GM19035 (cell line): ENCODE measurements around the gene C19orf85.
"Not testable (repeated sequence)": the region's sequence is repeated elsewhere in the genome, so short reads cannot be mapped to it uniquely, and the experiment has no call there.

Experiments used
- ATAC-seq: cut with Tn5 transposase; IDR thresholded peaks from one replicate; pipeline ENCODE4 v1.9.1; 2021; ENCODE audit not compliant: unreplicated experiment

The C19orf85 gene

DNA sequence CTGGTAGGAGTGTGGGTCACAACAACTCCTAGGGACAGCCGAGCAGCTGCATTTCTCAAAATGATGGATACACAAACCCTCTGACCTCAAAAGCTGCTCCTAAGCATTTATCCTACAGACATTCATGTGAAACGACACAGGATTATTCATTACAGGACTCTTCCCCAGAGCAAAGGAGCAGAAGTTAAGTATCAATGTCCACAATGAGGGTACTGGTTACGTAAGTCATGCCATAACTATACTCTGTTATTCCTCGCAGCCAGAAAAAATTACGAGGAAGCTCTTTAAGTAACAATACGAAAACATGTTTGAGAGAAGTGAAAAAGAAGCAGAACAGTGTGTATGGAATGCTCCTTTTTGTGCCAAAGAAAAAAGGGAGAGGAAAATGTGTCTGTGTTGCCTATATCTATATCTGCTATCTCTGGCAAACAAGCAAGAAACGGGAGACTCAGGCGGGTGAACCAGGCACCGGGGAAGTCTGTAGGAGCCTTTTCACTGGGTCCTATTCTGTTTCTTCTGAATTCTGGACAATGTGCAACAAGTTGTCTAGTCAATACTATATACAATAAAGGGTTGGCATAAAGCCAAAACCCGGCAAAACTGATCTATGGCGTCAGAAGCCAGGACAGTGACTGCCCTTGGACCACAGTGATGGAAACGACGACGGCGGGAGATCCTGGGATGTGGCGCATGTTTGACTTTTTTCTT, 4.4 kb downstream of the C19orf85 start:
- no peak for ATAC-seq

GRCh38 chr19:55459551-55459949, 5.0 kb downstream of the C19orf85 start:
- no peak for ATAC-seq

- no peak for ATAC-seq
Observed at GRCh38 chr19:55457683-55458457, 6.7 kb downstream of the C19orf85 start.

GRCh38 chr19:55456347-55456746, 8.2 kb downstream of the C19orf85 start:
- no peak for ATAC-seq

- no peak for ATAC-seq
Observed at GRCh38 chr19:55455576-55456235, 8.8 kb downstream of the C19orf85 start.

GRCh38 chr19:55454787-55455243, 9.7 kb downstream of the C19orf85 start:
- no peak for ATAC-seq

- no peak for ATAC-seq
Observed at GRCh38 chr19:55453511-55454260, 10.9 kb downstream of the C19orf85 start.

DNA sequence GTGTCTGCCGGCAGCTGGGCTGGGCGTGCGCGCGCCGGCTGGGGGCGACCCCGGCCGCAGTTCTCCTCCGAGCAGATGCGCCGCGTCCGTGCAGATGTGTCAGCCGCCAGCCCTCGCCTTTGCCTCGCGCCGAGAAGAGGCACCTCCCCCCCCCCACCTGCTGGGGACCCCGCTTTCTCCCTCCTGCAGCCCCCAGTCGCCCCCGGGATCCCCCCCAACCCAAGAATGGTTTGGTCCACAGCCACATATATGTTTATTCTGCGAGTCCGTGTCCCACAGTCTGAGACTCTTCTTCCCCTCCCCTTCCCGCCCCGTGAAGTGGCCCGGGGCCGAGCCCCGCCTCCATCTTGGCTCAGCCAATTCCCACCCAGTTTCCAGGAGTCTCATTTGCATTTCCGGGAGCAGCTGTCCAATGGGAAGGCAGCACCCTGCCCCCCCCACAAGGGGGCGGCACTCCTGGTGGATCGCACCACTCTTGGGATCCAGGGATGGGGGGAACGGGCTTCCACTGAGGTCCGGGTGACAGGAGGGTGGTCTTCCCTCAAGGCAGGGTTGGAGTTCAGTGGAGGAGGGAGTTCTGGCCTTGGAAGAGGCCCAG, 11.7 kb downstream of the C19orf85 start:
- no peak for ATAC-seq

GRCh38 chr19:55451965-55452748, 12.4 kb downstream of the C19orf85 start:
- ATAC-seq, result no peak

DNA sequence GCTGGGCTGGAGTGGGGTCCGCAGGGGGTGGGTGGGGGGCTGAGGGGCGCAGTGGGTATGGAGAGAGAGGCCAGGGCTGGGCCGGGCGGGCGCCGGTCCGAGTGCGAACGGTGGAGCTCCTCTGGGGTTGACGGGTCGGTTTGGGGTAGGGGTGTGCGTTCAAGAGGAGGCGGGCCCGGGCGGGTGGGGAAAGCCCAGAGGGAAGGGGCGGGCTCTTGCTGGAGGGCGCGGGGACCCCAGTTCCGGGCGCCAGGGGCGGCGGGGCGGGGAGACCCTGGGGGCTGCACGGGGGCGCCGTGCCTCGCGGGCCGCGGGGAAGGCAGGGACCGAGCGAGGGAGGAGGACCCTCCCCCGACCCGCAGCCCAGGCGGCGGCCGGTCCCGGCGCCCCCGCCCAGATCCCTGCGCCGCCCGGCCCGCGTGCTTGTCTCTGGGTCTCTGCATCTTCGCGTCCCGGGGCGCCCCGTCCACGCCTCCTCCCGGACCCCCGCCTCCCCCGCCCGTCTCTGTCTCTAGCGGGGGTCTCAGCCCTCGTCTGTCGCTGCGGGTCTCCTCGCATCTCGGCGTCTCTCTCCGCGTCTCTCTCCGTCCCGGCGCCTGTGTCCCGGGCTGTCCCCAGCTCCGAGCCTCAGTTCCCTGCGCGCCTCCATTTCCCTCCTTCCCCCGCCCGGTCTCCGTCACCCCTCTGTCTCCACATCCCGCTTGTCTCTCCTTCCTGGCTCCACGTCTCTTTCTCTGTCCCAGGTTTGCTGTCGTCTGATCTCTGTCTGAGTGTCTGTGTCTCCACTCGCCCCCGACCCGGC, 13.2 kb downstream of the C19orf85 start:
- no peak for ATAC-seq

DNA sequence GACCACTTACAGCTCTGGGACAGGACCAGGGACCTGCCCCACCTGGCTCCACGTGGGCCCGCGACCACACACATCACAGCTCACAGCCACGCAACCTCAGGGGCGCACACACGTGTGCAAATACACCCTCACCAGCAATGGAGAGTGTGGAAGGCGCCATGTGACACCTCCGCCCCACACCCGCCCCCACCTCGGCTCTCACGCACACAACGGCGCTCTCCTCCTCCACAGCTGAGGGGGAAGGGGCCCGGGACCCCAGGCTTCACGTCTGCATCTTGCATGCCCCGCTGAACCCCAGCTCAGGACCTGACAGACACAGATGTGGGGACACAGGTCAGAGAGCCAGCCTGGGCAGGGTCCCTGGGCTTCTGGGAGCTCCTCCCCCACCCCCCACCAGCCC, 15.1 kb downstream of the C19orf85 start:
- no peak for ATAC-seq

DNA sequence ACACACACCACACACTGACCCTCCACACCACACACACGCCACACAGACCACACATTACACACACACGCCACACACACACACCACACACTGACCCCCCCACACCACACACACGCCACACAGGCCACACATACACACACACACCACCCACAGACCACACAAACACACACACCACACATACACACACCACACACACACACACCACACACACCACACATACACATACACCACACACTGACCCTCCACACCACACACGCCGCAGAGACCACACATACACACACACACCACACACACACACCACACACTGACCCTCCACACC, 16.4 kb downstream of the C19orf85 start:
- not testable (repeated sequence) for ATAC-seq

GRCh38 chr19:55447421-55448174, 17.0 kb downstream of the C19orf85 start:
- ATAC-seq, result no peak

- ATAC-seq, result no peak
Observed at GRCh38 chr19:55446060-55446459, 18.5 kb downstream of the C19orf85 start.

GRCh38 chr19:55444646-55445045, 19.9 kb downstream of the C19orf85 start:
- no peak for ATAC-seq

GRCh38 chr19:55443824-55444480, 20.6 kb downstream of the C19orf85 start:
- ATAC-seq, result no peak

DNA sequence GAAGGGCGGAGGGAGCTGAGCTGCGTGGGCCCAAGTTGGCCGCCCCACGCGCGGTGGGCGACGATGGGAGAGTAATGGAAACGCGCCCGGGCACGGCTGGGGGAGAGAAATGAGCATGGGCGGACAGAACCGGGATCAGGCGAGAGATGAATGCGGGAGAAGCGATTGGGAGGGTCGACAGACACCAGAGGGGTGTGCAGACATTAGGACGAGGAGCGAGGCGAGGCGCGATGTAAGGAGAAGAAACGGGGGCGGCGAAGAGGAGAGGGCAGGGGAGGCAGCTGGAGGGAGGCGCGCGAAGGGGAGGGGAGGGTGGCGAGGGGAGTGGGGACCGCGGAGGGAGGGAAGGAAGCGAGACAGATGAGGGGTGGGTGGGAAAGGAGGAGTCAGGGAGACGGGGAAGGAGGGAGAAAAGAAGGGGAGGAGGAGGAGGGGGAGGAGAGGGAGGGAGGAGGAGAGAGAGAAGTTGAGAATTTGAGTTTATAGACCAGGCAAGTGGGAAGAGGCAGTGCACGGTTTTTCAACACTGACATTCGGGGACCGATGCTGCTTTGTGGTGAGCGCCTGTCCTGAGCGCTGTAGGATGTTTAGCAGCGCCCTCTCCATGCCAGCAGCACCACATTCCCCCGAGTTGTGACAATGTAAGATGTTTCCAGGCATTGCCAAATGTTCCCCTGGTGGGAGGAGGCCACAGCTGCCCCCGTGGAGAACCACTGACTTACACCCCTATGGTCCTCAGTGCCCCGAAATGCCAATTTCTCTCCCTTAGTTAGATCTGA, 21.3 kb downstream of the C19orf85 start, which contains the start of gene SHISA7:
Gene SHISA7, minus strand, starts transcription at position 256 of the 779 bp plus-strand sequence. CDS start 437 bp downstream, outside the sequence.
- no peak for ATAC-seq
